Epithelial cell of esophagus (primary cell): ENCODE measurements around the gene LTC4S.

Source experiments
- DNase-seq: peaks from one replicate; pipeline ENCODE4 v3.0.0; 2010; ENCODE audit warnings: low read depth
- H3K4me3 ChIP-seq: 2 replicates; pipeline ENCODE4 v1.5.1; 2011; ENCODE audit warnings: mild to moderate bottlenecking, low read length, control low read depth
- CTCF ChIP-seq: IDR thresholded peaks from 2 replicates; pipeline ENCODE4 v1.5.1; 2011; ENCODE audit warnings: low read depth, mild to moderate bottlenecking, low read length, control low read depth, inconsistent platforms; ENCODE audit not compliant: insufficient read depth; ENCODE audit errors: missing control alignments

Gene LTC4S

GRCh38 chr5:179798771-179799643 lies 5.2 kb downstream of the LTC4S start:
- DNase-seq, result no peak
- no peak overlapping the region for H3K4me3 ChIP-seq
- no peak for TF ChIP-seq CTCF

- no peak overlapping the region for H3K4me3 ChIP-seq
- DNase-seq, result no peak
- TF ChIP-seq CTCF, result no peak
Observed at GRCh38 chr5:179799644-179799973, 5.8 kb downstream of the LTC4S start.

GRCh38 chr5:179800071-179800695 lies 6.4 kb downstream of the LTC4S start:
- no peak for DNase-seq
- no peak for TF ChIP-seq CTCF
- H3K4me3 ChIP-seq, result no peak overlapping the region

- no peak for DNase-seq
- TF ChIP-seq CTCF, result no peak
- H3K4me3 ChIP-seq, result no peak overlapping the region
Observed at GRCh38 chr5:179800696-179801201, 7.0 kb downstream of the LTC4S start.

- no peak overlapping the region for H3K4me3 ChIP-seq
- TF ChIP-seq CTCF, result peak; percentile 75
- DNase-seq, result peak; percentile 73
Observed at GRCh38 chr5:179801304-179802206, 7.8 kb downstream of the LTC4S start.

GRCh38 chr5:179802207-179802883 lies 8.6 kb downstream of the LTC4S start:
- DNase-seq, result peak; percentile 66
- TF ChIP-seq CTCF, result no peak
- H3K4me3 ChIP-seq, result no peak overlapping the region
